Measurements from ENCODE around the gene ZNF436. TPM values are rescaled to one million over a fixed set of nuclear protein-coding genes. Genes with fewer than 3 reads are reported as not detected.
"Not testable (repeated sequence)": the region's sequence is repeated elsewhere in the genome, so short reads cannot be mapped to it uniquely, and the experiment has no call there.

ZNF436 gene
- total RNA-seq, 1 experiment from 2014 or later = 14.8 TPM

GRCh38 chr1:23376890-23377811 lies 7.5 kb upstream of the ZNF436 start:
- Histone ChIP-seq H3K9me3 (ENCODE audit: low read depth, low read length, poor library complexity, severe bottlenecking) (no peaks in the 10 kb centered on the region), H3K4me1 (ENCODE audit: insufficient read depth, low read length, poor library complexity, severe bottlenecking) (peaks cover 7% of the 10 kb centered on the region), H3K4me3 (ENCODE audit: low read depth, low read length, poor library complexity, severe bottlenecking) (no peak overlapping the region), H3K27ac (ENCODE audit: low read depth, low read length, poor library complexity, severe bottlenecking) (peak overlapping the region; percentile 69), H3K36me3 (ENCODE audit: insufficient read depth, low read length, poor library complexity, severe bottlenecking) (no peaks in the 10 kb centered on the region), H3K27me3 (replicated peaks; ENCODE audit: insufficient read depth, low read depth, low read length, poor library complexity) (no peaks in the 10 kb centered on the region)
- DNase-seq (ENCODE audit: low spot score) = peak; percentile 65
- ChIA-PET CTCF (interaction anchor here (0.5 kb wide), 1 partner anchor 124 kb away, joined by 5 read pairs; no protein-coding TSS in a partner anchor), POLR2A (ENCODE audit: low non-redundant PET) (no interaction called here)
- no TSS peak for BruUV-seq (replicated peaks)
- intact Hi-C loops (cut with micrococcal nuclease; ENCODE audit: unreplicated experiment) = no loop called here
- TF ChIP-seq CTCF (conservative IDR thresholded peaks at IDR 0.05; ENCODE audit: low read depth, low read length) (no peak), EZH2 (IDR thresholded peaks at IDR 0.05; ENCODE audit: borderline replicate concordance, low read depth, low read length, poor library complexity, severe bottlenecking) (no peak)

GRCh38 chr1:23374079-23374735 lies 4.6 kb upstream of the ZNF436 start:
- H3K4me3 ChIP-seq (ENCODE audit: low read depth, low read length, poor library complexity, severe bottlenecking); H3K27me3 ChIP-seq (replicated peaks; ENCODE audit: insufficient read depth, low read depth, low read length, poor library complexity); BruUV-seq (replicated peaks); POLR2A ChIA-PET (ENCODE audit: low non-redundant PET); DNase-seq (ENCODE audit: low spot score); H3K27ac ChIP-seq (ENCODE audit: low read depth, low read length, poor library complexity, severe bottlenecking); H3K9me3 ChIP-seq (ENCODE audit: low read depth, low read length, poor library complexity, severe bottlenecking); CTCF ChIA-PET; intact Hi-C loops (cut with micrococcal nuclease; ENCODE audit: unreplicated experiment); H3K36me3 ChIP-seq (ENCODE audit: insufficient read depth, low read length, poor library complexity, severe bottlenecking): not testable (repeated sequence)
- H3K4me1 ChIP-seq (ENCODE audit: insufficient read depth, low read length, poor library complexity, severe bottlenecking) = peaks cover 31% of the 10 kb centered on the region

- POLR2A ChIA-PET (ENCODE audit: low non-redundant PET) = interaction anchor here (0.6 kb wide), 1 partner anchor 28 kb away, joined by 13 read pairs; the partner anchor contains the start of gene HNRNPR
Observed at GRCh38 chr1:23371987-23372880, 2.6 kb upstream of the ZNF436 start.

More at GRCh38 chr1:23371987-23372880, 2.6 kb upstream of the ZNF436 start:
- H3K4me1 ChIP-seq (ENCODE audit: insufficient read depth, low read length, poor library complexity, severe bottlenecking) = peaks cover 29% of the 10 kb centered on the region
- DNase-seq (ENCODE audit: low spot score) = no peak
- no peaks in the 10 kb centered on the region for H3K36me3 ChIP-seq (ENCODE audit: insufficient read depth, low read length, poor library complexity, severe bottlenecking)
- no TSS peak for BruUV-seq (replicated peaks)
- CTCF ChIA-PET = no interaction called here
- H3K9me3 ChIP-seq (ENCODE audit: low read depth, low read length, poor library complexity, severe bottlenecking) = no peaks in the 10 kb centered on the region
- TF ChIP-seq EZH2 (IDR thresholded peaks at IDR 0.05; ENCODE audit: borderline replicate concordance, low read depth, low read length, poor library complexity, severe bottlenecking) (no peak), CTCF (conservative IDR thresholded peaks at IDR 0.05; ENCODE audit: low read depth, low read length) (no peak)
- H3K27me3 ChIP-seq (replicated peaks; ENCODE audit: insufficient read depth, low read depth, low read length, poor library complexity) = no peaks in the 10 kb centered on the region
- no peak overlapping the region for H3K4me3 ChIP-seq (ENCODE audit: low read depth, low read length, poor library complexity, severe bottlenecking)
- peak overlapping the region; percentile 1 for H3K27ac ChIP-seq (ENCODE audit: low read depth, low read length, poor library complexity, severe bottlenecking)
- intact Hi-C loops (cut with micrococcal nuclease; ENCODE audit: unreplicated experiment) = no loop called here

All from A673 (cell line).